SK-N-DZ (cell line): ENCODE results near the gene TBC1D4.
A peak's percentile ranks its signal among the peaks of the same experiment; 100 is the strongest.
"Not testable (repeated sequence)": the region's sequence is repeated elsewhere in the genome, so short reads cannot be mapped to it uniquely, and the experiment has no call there.

Experiments used
- DNase-seq: peaks from one replicate; pipeline ENCODE4 v3.0.0-alpha.2; 2015; ENCODE audit warnings: low spot score

TBC1D4 gene

GRCh38 chr13:75294110-75294509 lies 187.9 kb downstream of the TBC1D4 start:
- DNase-seq = no peak

GRCh38 chr13:75285310-75285709 lies 196.7 kb downstream of the TBC1D4 start:
- no peak for DNase-seq

- DNase-seq = no peak
Observed at GRCh38 chr13:75279834-75280369, 202.1 kb downstream of the TBC1D4 start.

GRCh38 chr13:75273695-75274094 lies 208.3 kb downstream of the TBC1D4 start:
- not testable (repeated sequence) for DNase-seq

GRCh38 chr13:75271846-75272245 lies 210.1 kb downstream of the TBC1D4 start:
- DNase-seq = no peak

- DNase-seq = not testable (repeated sequence)
Observed at GRCh38 chr13:75268481-75268880, 213.5 kb downstream of the TBC1D4 start.

- DNase-seq = no peak
Observed at GRCh38 chr13:75264611-75265010, 217.4 kb downstream of the TBC1D4 start.

GRCh38 chr13:75263741-75264407 lies 218.1 kb downstream of the TBC1D4 start:
- DNase-seq = no peak

GRCh38 chr13:75258159-75258782 lies 223.7 kb downstream of the TBC1D4 start:
- DNase-seq = peak; percentile 49

- no peak for DNase-seq
Observed at GRCh38 chr13:75256922-75257321, 225.0 kb downstream of the TBC1D4 start.

- DNase-seq = no peak
Observed at GRCh38 chr13:75255653-75256052, 226.3 kb downstream of the TBC1D4 start.

GRCh38 chr13:75255147-75255546 lies 226.8 kb downstream of the TBC1D4 start:
- no peak for DNase-seq

GRCh38 chr13:75251188-75251587 lies 230.8 kb downstream of the TBC1D4 start:
- DNase-seq = no peak

GRCh38 chr13:75250526-75251178 lies 231.3 kb downstream of the TBC1D4 start:
- no peak for DNase-seq

- not testable (repeated sequence) for DNase-seq
Observed at GRCh38 chr13:75245578-75245977, 236.4 kb downstream of the TBC1D4 start.

- not testable (repeated sequence) for DNase-seq
Observed at GRCh38 chr13:75240240-75240639, 241.7 kb downstream of the TBC1D4 start.

GRCh38 chr13:75236774-75237173 lies 245.2 kb downstream of the TBC1D4 start:
- no peak for DNase-seq
